HepG2 (cell line): ENCODE measurements around the gene C19orf33. TPM values are rescaled to one million over a fixed set of nuclear protein-coding genes. Genes with fewer than 3 reads are reported as not detected.

Experiments
- ARNTL ChIP-seq: sonication (generic); formaldehyde crosslinking; IDR thresholded peaks from 2 replicates; pipeline ENCODE4 v1.4.0; 2020; ENCODE audit warnings: mild to moderate bottlenecking, missing genetic modification reagents
- BRD4 ChIP-seq: sonication (generic); formaldehyde crosslinking; IDR thresholded peaks from 2 replicates; pipeline ENCODE4 v1.4.0; 2020; ENCODE audit warnings: missing genetic modification reagents
- FOXJ3 ChIP-seq: sonication (generic); formaldehyde crosslinking; IDR thresholded peaks from 2 replicates; pipeline ENCODE4 v1.4.0; 2020; ENCODE audit warnings: missing genetic modification reagents, mild to moderate bottlenecking, borderline replicate concordance
- FOXK1 ChIP-seq: sonication (generic); formaldehyde crosslinking; IDR thresholded peaks from 2 replicates; pipeline ENCODE4 v1.4.0; 2020; ENCODE audit warnings: low read depth, missing genetic modification reagents, borderline replicate concordance
- HOXA3 ChIP-seq: sonication (generic); formaldehyde crosslinking; IDR thresholded peaks from 2 replicates; pipeline ENCODE4 v1.5.0; 2020; ENCODE audit warnings: missing genetic modification reagents
- KLF6 ChIP-seq: IDR thresholded peaks from 2 replicates; pipeline ENCODE4 v1.8.0; 2016; ENCODE audit warnings: missing biosample characterization, missing genetic modification reagents
- MTA1 ChIP-seq: sonication (generic); formaldehyde crosslinking; IDR thresholded peaks from 2 replicates; pipeline ENCODE4 v1.4.0; 2020; ENCODE audit warnings: missing genetic modification reagents, mild to moderate bottlenecking, borderline replicate concordance
- PHF8 ChIP-seq: sonication (generic); formaldehyde crosslinking; IDR thresholded peaks from 2 replicates; pipeline ENCODE4 v1.5.0; 2020; ENCODE audit warnings: missing genetic modification reagents
- PTBP1 ChIP-seq: fragments of 200-400 bp; formaldehyde crosslinking; IDR thresholded peaks from 2 replicates; pipeline ENCODE4 v1.6.1; 2018; ENCODE audit warnings: low read length, low read depth; ENCODE audit not compliant: poor library complexity, severe bottlenecking
- SRSF1 ChIP-seq: fragments of 200-400 bp; formaldehyde crosslinking; optimal IDR thresholded peaks from 2 replicates; pipeline ENCODE3; 2017; ENCODE audit warnings: mild to moderate bottlenecking, low read depth, low read length, moderate library complexity
- TBX2 ChIP-seq: sonication (generic); formaldehyde crosslinking; IDR thresholded peaks from 2 replicates; pipeline ENCODE4 v1.5.0; 2020; ENCODE audit warnings: missing genetic modification reagents, mild to moderate bottlenecking, borderline replicate concordance
- ZBTB7A ChIP-seq: sonication (generic); formaldehyde crosslinking; IDR thresholded peaks from 2 replicates; pipeline ENCODE4 v1.8.0; 2022; ENCODE audit warnings: mild to moderate bottlenecking, missing genetic modification reagents
- ZNF235 ChIP-seq: sonication (generic); formaldehyde crosslinking; IDR thresholded peaks from 2 replicates; pipeline ENCODE4 v1.8.1; 2023; ENCODE audit warnings: mild to moderate bottlenecking, missing genetic modification reagents, borderline replicate concordance
- ZNF292 ChIP-seq: sonication (generic); formaldehyde crosslinking; IDR thresholded peaks from 2 replicates; pipeline ENCODE4 v1.8.1; 2022; ENCODE audit warnings: mild to moderate bottlenecking, low read depth, missing genetic modification reagents, borderline replicate concordance
- ZNF446 ChIP-seq: sonication (generic); formaldehyde crosslinking; IDR thresholded peaks from 2 replicates; pipeline ENCODE4 v1.5.0; 2020; ENCODE audit warnings: mild to moderate bottlenecking, missing genetic modification reagents
- ZNF709 ChIP-seq: sonication (generic); formaldehyde crosslinking; IDR thresholded peaks from 2 replicates; pipeline ENCODE4 v1.5.0; 2020; ENCODE audit warnings: mild to moderate bottlenecking, missing genetic modification reagents
- ZNF790 ChIP-seq: sonication (generic); formaldehyde crosslinking; IDR thresholded peaks from 2 replicates; pipeline ENCODE4 v1.8.0; 2022; ENCODE audit warnings: missing genetic modification reagents, mild to moderate bottlenecking, borderline replicate concordance
- polyA plus RNA-seq, 8 experiments: library from polyadenylated mRNA; depleted of rRNA in 3 of 8; stranded (reverse) in 7 of 8; unstranded in 1 of 8; fragments of >200 nt; fragmentation: Illumina TruSeq in 4 of 8; extraction: Trizol in 4 of 8; gene quantifications; 2 replicates each; pipeline versions ENCODE4 v1.2.1 to v1.2.3, GENCODE V29; 2011 to 2016; ENCODE audit warnings: low read depth in 4 of 8, missing spikeins in 1 of 8, mixed read lengths in 1 of 8; ENCODE audit not compliant: insufficient read depth in 1 of 8
- total RNA-seq, 5 experiments: library from RNA; depleted of rRNA; stranded (reverse); fragments of >200 nt; fragmentation: Illumina TruSeq; extraction: Trizol; gene quantifications; 2 replicates each; pipeline ENCODE4 v1.2.3, GENCODE V29; 2016; ENCODE audit warnings: low read depth in 1 of 5
- TF ChIP-seq, protein P1 (sequence below): sonication (generic); formaldehyde crosslinking; conservative IDR thresholded peaks from 2 replicates; pipeline ENCODE4 v1.5.0; 2020; ENCODE audit warnings: missing genetic modification reagents
- TF ChIP-seq, protein P2 (sequence below), 2 experiments: sonication (generic) in 1 of 2; formaldehyde crosslinking in 1 of 2; IDR thresholded peaks; 2 replicates each; pipeline versions ENCODE4 v1.5.1 to v1.6.1; 2011 to 2020; ENCODE audit warnings: borderline replicate concordance in 1 of 2, low read depth in 1 of 2, low read length in 1 of 2, mild to moderate bottlenecking in 1 of 2, missing genetic modification reagents in 1 of 2, moderate library complexity in 1 of 2
- TF ChIP-seq, protein P3 (sequence below): sonication (generic); formaldehyde crosslinking; IDR thresholded peaks from 2 replicates; pipeline ENCODE4 v1.4.0; 2020; ENCODE audit warnings: mild to moderate bottlenecking, missing genetic modification reagents
- TF ChIP-seq, protein P4 (sequence below): sonication (generic); formaldehyde crosslinking; IDR thresholded peaks from 2 replicates; pipeline ENCODE4; 2020; ENCODE audit warnings: missing genetic modification reagents, mild to moderate bottlenecking, borderline replicate concordance

Gene C19orf33
- total and polyA plus RNA-seq, 2 of the 13 experiments (the other 11 are each of a cell fraction or from before 2014, with no cell fraction given), result 2.5 to 3.3 TPM

DNA sequence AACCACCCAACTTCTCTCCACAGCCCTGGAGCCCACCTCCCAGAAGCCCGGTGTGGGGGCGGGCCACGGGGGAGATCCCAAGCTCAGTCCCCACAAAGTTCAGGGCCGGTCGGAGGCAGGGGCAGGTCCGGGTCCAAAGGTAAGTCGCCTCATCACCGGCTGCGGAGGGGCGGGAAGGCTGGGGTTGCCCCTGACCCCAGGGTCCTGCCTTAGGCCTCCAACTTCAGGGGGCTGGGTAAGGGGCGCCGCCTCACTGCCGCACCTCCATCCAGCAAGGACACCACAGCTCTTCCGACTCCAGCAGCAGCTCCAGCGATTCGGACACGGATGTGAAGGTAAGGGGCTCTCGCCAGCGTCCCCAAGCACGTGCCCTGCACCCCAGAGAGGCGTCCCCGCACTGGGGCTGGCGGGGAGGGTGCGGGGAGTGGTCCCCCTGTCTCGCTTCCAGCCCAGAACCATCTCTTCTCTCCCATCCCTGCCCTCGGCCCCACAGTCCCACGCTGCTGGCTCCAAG, 358 bp downstream of the C19orf33 start (continued):
- TF ChIP-seq TBX2 (0 out of 2 replicates have a peak, but pooled peaks have one; percentile 10), PHF8 (CRISPR knock-in tag) (peak; percentile 32; the same call in 1 of the 2 replicates), ZNF709 (CRISPR knock-in tag) (no peak), PTBP1 (no peak), MTA1 (CRISPR knock-in tag) (peak; percentile 37; the same call in 1 of the 2 replicates), ZNF235 (CRISPR knock-in tag) (0 out of 2 replicates have a peak, but pooled peaks have one; percentile 1), FOXK1 (no peak), ARNTL (CRISPR knock-in tag) (no peak), ZNF446 (no peak), ZBTB7A (CRISPR knock-in tag) (peak; percentile 86; the same call in 1 of the 2 replicates), ZNF790 (CRISPR knock-in tag) (no peak), SRSF1 (peak; percentile 13), BRD4 (CRISPR knock-in tag) (no peak), ZNF292 (no peak), FOXJ3 (CRISPR knock-in tag) (no peak), HOXA3 (CRISPR knock-in tag) (0 out of 2 replicates have a peak, but pooled peaks have one; percentile 33), KLF6 (CRISPR knock-in tag) (no peak)
- TF ChIP-seq, protein P1, sequence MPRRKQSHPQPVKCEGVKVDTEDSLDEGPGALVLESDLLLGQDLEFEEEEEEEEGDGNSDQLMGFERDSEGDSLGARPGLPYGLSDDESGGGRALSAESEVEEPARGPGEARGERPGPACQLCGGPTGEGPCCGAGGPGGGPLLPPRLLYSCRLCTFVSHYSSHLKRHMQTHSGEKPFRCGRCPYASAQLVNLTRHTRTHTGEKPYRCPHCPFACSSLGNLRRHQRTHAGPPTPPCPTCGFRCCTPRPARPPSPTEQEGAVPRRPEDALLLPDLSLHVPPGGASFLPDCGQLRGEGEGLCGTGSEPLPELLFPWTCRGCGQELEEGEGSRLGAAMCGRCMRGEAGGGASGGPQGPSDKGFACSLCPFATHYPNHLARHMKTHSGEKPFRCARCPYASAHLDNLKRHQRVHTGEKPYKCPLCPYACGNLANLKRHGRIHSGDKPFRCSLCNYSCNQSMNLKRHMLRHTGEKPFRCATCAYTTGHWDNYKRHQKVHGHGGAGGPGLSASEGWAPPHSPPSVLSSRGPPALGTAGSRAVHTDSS (CRISPR knock-in tag), result no peak
- TF ChIP-seq, protein P2, sequence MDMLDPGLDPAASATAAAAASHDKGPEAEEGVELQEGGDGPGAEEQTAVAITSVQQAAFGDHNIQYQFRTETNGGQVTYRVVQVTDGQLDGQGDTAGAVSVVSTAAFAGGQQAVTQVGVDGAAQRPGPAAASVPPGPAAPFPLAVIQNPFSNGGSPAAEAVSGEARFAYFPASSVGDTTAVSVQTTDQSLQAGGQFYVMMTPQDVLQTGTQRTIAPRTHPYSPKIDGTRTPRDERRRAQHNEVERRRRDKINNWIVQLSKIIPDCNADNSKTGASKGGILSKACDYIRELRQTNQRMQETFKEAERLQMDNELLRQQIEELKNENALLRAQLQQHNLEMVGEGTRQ (IDR thresholded peaks at IDR 0.05; ENCODE audit: low read depth, low read length), result no peak
- TF ChIP-seq, protein P2 (CRISPR knock-in tag; IDR thresholded peaks at IDR 0.05; ENCODE audit: borderline replicate concordance), result no peak
- TF ChIP-seq, protein P3, sequence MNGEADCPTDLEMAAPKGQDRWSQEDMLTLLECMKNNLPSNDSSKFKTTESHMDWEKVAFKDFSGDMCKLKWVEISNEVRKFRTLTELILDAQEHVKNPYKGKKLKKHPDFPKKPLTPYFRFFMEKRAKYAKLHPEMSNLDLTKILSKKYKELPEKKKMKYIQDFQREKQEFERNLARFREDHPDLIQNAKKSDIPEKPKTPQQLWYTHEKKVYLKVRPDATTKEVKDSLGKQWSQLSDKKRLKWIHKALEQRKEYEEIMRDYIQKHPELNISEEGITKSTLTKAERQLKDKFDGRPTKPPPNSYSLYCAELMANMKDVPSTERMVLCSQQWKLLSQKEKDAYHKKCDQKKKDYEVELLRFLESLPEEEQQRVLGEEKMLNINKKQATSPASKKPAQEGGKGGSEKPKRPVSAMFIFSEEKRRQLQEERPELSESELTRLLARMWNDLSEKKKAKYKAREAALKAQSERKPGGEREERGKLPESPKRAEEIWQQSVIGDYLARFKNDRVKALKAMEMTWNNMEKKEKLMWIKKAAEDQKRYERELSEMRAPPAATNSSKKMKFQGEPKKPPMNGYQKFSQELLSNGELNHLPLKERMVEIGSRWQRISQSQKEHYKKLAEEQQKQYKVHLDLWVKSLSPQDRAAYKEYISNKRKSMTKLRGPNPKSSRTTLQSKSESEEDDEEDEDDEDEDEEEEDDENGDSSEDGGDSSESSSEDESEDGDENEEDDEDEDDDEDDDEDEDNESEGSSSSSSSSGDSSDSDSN, result 0 out of 2 replicates have a peak, but pooled peaks have one; percentile 14
- TF ChIP-seq, protein P4, sequence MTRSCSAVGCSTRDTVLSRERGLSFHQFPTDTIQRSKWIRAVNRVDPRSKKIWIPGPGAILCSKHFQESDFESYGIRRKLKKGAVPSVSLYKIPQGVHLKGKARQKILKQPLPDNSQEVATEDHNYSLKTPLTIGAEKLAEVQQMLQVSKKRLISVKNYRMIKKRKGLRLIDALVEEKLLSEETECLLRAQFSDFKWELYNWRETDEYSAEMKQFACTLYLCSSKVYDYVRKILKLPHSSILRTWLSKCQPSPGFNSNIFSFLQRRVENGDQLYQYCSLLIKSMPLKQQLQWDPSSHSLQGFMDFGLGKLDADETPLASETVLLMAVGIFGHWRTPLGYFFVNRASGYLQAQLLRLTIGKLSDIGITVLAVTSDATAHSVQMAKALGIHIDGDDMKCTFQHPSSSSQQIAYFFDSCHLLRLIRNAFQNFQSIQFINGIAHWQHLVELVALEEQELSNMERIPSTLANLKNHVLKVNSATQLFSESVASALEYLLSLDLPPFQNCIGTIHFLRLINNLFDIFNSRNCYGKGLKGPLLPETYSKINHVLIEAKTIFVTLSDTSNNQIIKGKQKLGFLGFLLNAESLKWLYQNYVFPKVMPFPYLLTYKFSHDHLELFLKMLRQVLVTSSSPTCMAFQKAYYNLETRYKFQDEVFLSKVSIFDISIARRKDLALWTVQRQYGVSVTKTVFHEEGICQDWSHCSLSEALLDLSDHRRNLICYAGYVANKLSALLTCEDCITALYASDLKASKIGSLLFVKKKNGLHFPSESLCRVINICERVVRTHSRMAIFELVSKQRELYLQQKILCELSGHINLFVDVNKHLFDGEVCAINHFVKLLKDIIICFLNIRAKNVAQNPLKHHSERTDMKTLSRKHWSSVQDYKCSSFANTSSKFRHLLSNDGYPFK (CRISPR knock-in tag), result no peak
